GM18519 (cell line): ENCODE measurements around the gene MEF2D.

ENCODE experiments used
- ATAC-seq: cut with Tn5 transposase; IDR thresholded peaks from one replicate; pipeline ENCODE4 v1.9.1; 2021; ENCODE audit warnings: mild to moderate bottlenecking, moderate library complexity; ENCODE audit not compliant: unreplicated experiment, low FRiP score

Gene MEF2D

DNA sequence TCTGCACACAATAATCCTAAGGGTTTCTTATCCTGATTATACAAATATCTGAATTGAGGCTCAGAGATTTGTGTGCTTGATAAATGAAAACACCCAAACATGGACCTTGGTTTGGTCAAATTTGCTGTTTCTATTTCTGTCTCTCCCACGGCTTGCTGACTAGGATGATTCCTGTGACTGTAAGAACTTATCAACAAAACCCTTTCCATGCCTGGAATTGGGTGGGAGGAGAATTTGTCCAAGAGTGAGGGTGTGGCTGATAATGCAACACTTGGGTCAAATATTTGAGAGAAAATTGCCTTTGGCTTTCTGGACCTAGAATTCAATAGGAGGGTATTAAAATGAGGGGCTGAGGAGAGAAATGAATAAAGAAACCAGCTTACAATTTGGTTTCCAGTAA, 83.6 kb downstream of the MEF2D start:
- ATAC-seq = no peak

- ATAC-seq = no peak
Measured at GRCh38 chr1:156414461-156415064, 86.0 kb downstream of the MEF2D start.
